Measurements from ENCODE around the gene ELFN1. TPM values are rescaled to one million over a fixed set of nuclear protein-coding genes. Genes with fewer than 3 reads are reported as not detected.
"Not testable (repeated sequence)": the region's sequence is repeated elsewhere in the genome, so short reads cannot be mapped to it uniquely, and the experiment has no call there.

ELFN1 gene
- total RNA-seq, 1 experiment from 2014 or later, result 5.3 TPM

- no peak for DNase-seq (ENCODE audit: low spot score)
These were observed 85.9 kb downstream of the ELFN1 start for GRCh38 chr7:1755783-1756625.

- no peak for DNase-seq (ENCODE audit: low spot score)
These were observed 87.5 kb downstream of the ELFN1 start for GRCh38 chr7:1757601-1758000.

GRCh38 chr7:1758028-1758858 is 88.2 kb downstream of the ELFN1 start:
- DNase-seq (ENCODE audit: low spot score), result peak; percentile 74

- no peak for DNase-seq (ENCODE audit: low spot score)
These were observed 88.9 kb downstream of the ELFN1 start for GRCh38 chr7:1758859-1759521.

GRCh38 chr7:1761097-1761496 is 91.0 kb downstream of the ELFN1 start:
- no peak for DNase-seq (ENCODE audit: low spot score)

- DNase-seq (ENCODE audit: low spot score), result no peak
These were observed 91.7 kb downstream of the ELFN1 start for GRCh38 chr7:1761774-1762173.

GRCh38 chr7:1762238-1762945 is 92.3 kb downstream of the ELFN1 start:
- no peak for DNase-seq (ENCODE audit: low spot score)

GRCh38 chr7:1763033-1763432 is 93.0 kb downstream of the ELFN1 start:
- no peak for DNase-seq (ENCODE audit: low spot score)

GRCh38 chr7:1763911-1764310 is 93.8 kb downstream of the ELFN1 start:
- not testable (repeated sequence) for DNase-seq (ENCODE audit: low spot score)

- DNase-seq (ENCODE audit: low spot score), result no peak
These were observed 95.3 kb downstream of the ELFN1 start for GRCh38 chr7:1765336-1765735.

- no peak for DNase-seq (ENCODE audit: low spot score)
These were observed 97.4 kb downstream of the ELFN1 start for GRCh38 chr7:1767524-1767923.

GRCh38 chr7:1768832-1769231 is 98.8 kb downstream of the ELFN1 start:
- DNase-seq (ENCODE audit: low spot score), result no peak

GRCh38 chr7:1769286-1770200 is 99.5 kb downstream of the ELFN1 start:
- DNase-seq (ENCODE audit: low spot score), result no peak

- DNase-seq (ENCODE audit: low spot score), result no peak
These were observed 100.3 kb downstream of the ELFN1 start for GRCh38 chr7:1770331-1770730.

- DNase-seq (ENCODE audit: low spot score), result no peak
These were observed 105.3 kb downstream of the ELFN1 start for GRCh38 chr7:1775389-1775788.

GRCh38 chr7:1777122-1777521 is 107.0 kb downstream of the ELFN1 start:
- no peak for DNase-seq (ENCODE audit: low spot score)

GRCh38 chr7:1779445-1779844 is 109.4 kb downstream of the ELFN1 start:
- no peak for DNase-seq (ENCODE audit: low spot score)

GRCh38 chr7:1781369-1781768 is 111.3 kb downstream of the ELFN1 start:
- no peak for DNase-seq (ENCODE audit: low spot score)

- no peak for DNase-seq (ENCODE audit: low spot score)
These were observed 115.8 kb downstream of the ELFN1 start for GRCh38 chr7:1785839-1786238.

GRCh38 chr7:1787241-1787640 is 117.2 kb downstream of the ELFN1 start:
- DNase-seq (ENCODE audit: low spot score), result no peak

Measured in A172 (cell line).